NOMO-1 (cell line): ENCODE data around the gene DHH.

Experiments
- DNase-seq, 2 experiments: peaks; one replicate each; lab custom pipeline; 2025; ENCODE audit not compliant: unreplicated experiment in 2 of 2; lab: John Stamatoyannopoulos, UW

DHH gene

DNA sequence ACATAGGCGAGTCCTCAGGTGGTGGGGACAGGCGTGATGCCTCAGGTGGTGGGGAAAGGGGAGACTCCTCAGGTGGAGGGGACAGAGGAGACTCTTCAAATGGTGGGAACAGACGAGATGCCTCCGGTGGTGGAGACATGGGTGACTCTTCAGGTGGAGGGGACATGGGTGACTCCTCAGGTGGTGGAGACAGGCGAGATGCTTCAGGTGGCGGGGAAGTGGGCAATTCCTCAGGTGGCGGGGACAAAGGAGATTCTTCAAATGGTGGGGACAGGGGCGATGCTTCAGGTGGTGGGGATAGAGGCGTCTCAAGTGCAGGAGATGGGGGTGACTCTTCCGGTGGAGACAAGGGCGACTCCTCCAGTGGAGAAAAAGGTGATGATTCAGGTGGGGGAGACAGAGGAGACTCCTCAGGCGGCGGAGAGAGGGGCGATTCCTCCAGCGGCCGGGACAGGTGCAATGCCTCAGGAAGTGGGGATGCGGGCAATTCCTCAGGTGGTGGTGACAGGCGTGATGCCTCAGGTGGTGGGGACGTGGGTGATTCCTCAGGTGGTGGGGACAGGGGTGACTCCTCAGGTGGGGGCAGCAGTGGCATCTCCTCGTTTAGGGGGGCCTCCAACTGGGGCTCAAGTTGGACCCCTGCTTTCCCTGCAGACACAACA, 42.7 kb downstream of the DHH start:
- no peak for DNase-seq

DNA sequence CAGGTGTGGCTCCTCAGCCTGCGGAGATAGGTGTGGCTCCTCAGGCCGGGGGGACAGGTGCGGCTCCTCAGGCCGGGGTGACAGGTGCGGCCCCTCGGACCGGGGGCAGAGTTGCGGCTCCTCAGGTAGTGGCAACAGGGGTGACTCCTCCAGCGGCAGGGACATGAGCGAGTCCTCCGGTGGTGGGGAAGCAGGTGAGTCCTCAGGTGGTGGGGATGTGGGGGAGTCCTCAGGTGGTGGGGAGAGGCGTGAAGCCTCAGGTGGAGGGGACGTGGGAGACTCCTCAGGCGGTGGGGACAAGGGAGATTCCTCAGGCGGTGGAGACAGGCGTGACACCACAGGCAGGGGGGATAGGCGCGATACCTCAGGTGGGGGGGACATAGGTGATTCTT, 43.2 kb downstream of the DHH start:
- no peak for DNase-seq

DNA sequence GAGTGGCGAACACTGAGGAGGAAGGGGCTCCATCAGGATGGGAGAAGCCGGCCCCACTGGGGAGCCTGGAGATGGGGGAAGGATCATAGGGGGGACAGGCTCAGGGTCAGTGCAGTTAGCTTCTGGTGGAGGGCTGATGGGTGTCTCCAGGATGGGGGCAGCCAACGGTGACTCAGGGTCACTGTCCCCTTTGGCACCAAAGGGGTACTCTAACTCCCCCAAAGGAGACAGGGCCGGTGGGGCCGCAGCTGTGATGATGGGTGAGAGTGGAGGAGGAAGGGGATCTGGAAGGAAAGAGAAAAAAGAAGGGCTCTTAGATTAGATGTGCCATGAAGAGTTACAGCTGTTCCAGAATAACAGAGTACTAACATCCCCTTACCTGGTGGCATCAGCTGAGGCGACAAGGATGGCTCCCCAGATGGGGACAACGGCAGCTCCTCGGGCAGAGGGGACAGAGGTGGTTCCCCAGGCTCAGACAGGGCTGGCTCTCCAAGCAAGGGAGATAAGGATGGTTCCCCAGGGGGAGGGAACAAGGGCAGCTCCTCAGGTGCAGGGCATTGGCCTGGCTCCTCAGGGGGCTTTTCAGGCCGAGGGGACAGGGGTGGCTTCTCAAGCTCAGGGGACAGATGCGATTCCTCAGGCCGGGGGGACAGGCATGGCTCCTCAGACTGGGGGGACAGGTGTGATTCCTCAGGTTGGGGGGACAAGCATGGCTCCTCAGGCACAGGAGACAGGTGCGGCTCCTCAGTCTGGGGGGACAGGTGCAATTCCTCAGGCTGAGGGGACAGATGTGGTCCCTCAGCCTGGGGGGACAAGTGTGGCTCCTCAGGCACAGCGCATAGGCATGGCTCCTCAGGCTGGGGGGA, 43.9 kb downstream of the DHH start:
- no peak for DNase-seq

DNA sequence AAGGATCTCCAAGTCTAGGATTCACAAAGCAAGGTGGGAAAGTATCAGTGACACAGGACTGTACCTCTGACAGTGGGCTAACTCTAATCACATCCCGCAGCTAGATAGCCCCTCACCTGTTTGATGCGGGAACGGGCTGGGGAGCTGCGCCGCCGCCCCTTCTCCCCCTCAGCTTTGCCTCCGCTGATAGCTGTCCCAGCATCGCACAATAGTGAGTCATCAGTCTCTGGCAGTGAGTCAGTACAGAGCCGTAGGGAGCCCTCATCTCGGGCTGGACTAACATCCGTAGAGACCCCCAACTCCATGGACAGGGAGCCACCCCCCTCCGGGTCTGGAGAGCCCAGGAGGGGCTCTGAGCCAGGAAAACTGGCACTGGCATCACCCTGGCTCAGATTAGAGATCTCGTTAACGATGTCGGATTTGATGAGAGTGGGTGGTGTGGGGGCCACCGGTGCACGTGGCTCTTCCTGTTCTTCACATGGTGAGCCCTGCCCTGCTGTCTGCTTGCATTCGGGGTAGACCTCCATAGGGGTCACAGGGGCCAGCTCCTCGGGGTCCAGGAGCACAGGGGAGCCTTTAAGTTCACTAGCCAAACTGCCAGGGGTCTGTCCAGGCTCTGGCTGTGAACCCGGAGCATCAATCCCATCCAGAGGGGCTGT, 44.9 kb downstream of the DHH start:
- DNase-seq: no peak

DNA sequence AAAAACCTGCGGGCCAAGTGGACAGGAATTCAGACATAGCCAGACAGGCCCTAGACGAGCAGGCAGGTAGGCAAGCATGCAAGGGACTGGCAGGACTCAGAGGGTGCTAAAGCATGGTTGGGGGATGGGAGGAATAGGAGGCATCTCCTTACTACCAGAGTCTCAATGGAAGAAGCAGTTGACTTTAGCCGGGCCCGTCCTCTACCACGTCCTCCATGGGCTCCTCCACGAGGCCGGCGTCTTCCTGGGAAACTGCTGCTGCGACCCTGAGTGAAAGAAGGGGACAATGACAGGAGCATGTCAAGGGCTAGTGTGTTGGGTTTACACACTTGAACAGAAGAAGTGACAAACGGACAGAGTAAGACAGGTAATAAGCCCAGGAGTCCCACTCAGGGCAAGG, 45.6 kb downstream of the DHH start:
- DNase-seq: no peak

DNA sequence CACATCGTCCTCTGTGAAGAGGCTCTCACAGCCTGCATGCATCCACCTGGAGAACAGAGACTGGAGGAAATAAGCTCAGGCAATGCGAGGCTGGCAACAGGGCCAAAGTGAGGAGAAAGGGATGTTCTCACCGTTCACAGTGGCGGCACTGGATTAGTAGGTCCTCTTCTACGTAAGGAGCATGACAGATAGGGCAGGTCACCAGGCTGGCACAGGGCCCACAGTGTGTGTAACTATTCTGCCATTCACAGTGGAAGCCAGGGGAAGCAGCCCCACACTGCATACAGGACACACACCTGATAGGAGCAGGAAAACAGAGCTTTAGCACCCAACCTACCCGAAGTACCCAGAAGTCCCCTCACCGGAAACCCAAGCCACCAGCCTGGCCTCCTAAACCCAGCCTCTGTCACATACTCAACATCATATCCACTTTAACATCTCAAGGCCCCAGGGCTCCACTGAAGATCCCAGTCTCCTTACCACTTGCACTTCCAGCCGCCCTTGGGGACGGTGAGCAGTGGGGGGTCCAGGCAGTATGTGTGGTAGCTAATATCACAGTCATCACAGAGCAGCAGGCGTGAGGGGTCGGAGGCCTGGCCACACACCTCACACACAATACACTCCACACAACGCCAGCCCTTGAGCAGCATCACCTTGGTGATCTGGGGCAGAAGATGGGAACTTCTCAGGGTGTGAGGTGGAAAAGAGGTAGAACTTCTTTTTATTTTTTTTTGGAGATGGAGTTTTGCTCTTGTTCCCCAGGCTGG, 48.3 kb downstream of the DHH start:
- DNase-seq: no peak

DNA sequence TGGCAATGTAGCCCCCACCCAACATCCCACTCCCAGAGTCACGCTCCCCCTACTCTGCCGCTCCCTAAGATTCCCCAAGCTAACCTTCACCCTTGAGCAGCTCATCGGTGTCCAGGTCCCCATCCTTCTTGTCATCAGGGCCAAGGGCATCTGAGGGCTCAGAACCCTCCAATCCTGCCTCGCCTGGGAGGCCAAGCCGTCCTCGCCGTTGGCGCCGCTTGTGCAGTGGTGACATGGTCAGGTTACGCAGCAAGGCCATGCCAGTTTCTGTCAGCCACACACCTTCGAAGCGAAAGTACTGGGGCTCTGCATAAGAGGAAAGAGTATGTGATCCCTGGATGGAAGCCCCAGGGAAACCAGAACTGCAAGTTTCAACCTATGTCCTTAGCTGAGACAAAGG, 49.9 kb downstream of the DHH start:
- DNase-seq: no peak

DNA sequence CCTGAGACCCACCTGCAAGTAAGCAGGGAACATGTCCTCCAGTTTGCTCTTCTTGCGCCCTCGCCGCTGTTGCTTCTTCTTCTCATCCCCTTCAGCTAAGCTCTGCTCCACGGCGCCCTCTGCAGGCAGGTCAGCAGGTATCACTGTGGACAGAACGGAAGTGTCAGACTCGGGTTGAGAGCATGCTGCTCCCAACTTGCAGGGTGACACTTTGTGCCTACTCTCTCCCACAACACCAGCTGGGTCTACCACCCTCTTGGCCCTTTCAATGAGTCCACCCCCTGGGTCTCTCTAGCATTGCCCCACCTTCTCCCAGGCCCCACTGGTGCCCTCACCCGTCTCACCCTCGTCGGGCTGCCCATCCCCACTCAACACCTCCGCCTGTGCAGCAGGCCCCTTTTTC, 50.7 kb downstream of the DHH start:
- peak; percentile 40 to 51 for DNase-seq

DNA sequence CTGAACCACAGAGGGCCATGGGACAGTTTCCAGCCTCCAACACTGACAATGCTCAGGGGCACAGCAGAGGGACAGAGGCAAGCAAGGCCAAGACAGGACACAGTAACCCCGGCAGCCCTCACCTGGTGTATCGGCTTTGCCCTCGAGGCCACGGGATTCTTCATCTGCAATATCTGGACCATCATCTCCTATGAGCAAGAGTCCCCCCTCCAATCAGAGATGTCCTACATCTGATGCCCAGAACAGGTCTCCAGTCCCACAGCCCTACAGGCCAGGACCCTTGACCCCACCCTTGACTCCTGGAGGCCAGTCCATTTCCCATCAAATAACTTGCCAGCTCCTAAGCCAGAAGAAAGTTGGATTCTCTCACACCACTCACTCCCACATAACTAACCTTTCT, 51.4 kb downstream of the DHH start:
- no peak for DNase-seq

DNA sequence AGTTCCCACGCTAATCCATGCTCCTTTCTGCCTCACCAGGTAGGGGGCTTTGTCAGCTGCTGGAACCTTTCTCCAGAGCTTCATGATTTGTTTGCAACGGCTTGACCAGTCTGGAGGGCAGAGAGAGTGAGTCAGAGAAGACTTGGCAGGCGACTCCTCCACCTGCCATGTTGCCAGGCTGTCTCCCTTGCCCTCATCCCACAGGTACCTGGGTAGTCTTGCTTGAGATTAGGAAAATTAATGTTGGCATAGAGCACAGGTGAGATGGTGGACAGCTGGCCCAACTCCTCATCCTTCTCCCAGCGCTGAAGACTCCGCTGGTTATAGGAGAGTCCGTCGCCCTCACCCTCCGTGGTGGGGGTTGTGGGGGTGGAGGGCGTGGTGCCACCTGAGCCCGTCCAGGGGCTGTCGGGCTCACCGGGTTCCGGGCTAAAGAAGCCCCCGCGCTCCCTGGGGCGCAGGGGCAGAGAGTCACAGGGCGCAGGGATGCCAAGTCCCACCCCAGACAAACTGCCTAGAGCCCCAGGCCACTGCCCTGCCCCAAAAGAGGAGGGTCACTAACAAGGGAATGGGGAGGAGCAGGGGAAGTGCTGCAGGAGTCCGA, 52.6 kb downstream of the DHH start:
- DNase-seq: no peak

DNA sequence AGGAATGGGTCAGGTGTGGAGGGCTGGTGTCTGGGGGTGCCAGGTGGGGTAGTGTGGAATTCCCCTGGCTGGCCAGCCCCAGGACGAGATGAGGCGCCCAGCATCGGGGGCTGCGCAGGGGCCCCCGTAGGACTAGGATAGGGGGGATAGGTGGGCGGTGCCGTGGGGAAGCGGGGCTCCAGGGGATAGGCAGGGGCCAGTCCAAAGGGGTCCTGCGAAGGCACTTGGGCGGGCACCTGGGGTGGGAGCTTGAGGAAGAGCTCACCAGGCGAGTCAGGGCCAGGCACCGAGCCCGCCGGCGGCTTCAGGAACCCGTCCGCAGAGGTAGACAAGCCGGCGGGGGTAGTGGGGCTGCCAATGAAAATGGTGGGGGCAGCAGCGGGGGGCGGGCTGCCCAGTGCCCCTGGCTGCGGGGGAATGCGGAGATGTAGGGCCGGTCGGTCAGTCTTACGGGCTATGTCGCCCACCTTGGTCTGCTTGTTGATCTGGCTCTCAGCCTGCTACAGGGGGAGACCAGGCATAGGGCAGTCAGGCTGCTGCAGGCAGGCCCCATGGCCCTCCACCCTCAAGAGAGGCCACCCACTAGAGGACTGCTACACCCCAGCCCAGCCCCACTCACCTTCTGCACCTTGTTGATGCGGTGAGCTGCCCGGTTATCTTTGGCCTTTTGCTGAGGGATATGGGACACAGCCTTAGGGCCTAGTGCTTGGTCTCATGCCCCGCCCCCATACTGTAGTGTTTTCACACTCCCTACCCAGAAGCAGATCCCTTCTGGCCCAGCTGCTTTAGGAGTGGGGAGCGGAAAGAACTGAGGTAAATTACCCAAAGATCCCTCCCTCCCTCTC, 53.3 kb downstream of the DHH start:
- no peak for DNase-seq

DNA sequence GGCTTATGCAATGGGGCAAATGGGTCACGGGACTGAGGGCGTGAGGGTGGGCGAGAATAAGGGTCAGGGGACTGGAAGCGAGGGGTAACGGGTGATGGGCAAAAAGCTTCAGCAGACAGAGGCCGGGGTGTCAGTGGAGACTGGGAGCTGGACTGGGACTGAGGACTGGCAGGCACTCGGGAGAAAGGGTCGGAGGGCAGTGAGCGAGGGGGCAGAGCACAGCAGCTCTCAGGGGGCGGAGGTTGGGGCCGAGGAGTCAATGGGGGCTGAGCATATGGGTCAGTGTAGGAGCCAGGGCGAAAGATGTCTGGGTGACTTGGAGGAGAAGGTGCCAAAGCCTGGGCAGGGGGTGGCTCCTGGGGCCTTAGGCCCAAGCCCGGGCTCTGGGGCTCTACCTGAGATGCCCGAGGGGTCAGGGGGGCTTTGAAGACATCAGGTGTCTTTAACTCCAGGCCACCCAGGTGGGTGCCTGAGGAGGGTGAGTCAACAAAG, 54.2 kb downstream of the DHH start:
- no peak for DNase-seq

DNA sequence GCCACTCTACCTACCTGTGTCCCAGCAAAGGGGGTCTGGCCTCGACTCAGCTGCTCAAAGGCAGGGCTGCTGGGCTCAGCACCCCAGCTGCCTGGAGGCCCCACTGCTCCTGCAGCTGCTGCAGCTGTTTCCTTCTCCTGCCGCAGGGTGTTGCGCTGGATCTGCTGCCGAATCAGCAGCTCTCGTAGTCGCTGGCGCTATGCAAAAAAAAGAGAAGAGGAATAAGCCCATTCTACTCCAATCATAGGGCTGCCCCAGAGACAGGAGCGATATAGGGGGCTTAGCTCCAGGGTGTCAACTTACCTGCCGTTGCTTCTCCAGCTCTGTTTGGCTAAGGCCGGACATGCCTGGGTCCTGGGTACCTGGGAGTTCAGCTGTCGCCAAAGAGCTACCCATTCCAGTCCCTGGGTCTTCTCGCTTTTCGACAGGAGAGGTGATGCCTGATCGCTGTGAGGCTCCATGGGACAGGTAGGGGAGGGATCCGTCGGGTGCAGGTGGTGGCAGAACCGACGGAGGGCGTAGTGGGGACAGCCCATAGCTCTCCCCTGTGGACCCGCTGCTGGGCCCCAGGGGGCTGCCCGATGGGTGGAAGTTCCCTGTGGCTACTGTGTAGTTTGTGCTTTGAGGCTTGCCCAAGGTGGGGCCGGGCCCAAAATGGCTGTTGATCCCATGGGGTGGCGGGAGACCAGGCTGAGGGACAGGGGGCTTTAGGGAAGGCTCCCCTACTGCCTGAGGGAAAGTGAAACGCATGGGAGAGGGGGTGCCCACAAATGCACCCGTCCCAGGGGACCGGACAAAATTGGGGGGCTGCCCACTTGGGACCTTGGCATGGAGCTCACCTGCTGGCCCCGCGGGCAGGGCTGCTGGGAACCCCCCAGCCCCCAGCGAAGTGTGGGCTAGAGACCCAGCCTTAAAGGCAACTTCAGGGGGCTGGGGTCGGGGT, 54.9 kb downstream of the DHH start:
- DNase-seq: no peak

DNA sequence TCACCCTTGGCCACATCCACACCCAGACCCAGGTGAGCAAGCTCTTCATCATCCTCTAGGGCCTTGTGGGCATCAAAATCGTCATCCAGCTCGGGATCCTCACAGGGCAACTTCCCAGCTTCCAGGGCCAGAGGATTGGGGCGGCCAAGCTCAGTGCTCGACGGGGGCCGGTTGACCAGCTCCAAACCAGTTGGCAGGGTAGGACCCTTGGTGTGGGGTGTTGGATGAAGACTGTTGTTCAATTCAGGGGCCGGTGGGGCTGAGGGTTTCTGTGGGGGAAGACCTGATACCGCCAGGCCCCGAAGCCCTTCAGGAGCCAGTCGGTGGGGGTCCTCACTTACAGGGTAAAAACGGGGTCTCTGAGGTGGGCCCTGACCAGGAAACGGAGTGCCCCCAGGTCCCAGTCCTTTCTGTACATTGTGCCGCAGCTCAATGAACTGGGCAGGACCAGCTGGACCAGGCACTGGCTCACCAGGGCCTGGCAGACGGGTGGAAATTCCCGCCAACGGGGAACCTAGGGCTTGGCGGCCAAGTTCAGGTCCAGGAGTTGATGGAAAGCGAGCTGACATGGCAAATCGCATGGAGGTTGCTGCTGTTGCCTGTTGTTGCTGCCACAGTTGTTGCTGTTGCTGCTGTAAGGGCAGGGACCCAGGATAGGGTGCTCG, 56.2 kb downstream of the DHH start:
- DNase-seq: no peak

DNA sequence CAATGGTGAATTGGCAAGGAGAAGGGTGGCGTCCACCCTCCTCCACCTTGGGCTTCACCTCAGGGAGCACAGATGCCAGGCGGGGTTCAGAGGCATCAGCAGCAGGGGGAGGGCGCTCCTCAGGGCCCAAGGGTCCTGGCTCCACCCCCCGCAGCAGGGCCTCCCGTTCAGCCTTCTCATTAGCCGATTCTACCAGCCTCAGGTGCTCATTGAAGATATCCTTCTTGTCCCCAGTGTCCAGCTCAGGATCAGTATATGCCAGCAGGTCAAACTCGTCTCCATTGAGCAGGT, 56.7 kb downstream of the DHH start:
- no peak for DNase-seq

DNA sequence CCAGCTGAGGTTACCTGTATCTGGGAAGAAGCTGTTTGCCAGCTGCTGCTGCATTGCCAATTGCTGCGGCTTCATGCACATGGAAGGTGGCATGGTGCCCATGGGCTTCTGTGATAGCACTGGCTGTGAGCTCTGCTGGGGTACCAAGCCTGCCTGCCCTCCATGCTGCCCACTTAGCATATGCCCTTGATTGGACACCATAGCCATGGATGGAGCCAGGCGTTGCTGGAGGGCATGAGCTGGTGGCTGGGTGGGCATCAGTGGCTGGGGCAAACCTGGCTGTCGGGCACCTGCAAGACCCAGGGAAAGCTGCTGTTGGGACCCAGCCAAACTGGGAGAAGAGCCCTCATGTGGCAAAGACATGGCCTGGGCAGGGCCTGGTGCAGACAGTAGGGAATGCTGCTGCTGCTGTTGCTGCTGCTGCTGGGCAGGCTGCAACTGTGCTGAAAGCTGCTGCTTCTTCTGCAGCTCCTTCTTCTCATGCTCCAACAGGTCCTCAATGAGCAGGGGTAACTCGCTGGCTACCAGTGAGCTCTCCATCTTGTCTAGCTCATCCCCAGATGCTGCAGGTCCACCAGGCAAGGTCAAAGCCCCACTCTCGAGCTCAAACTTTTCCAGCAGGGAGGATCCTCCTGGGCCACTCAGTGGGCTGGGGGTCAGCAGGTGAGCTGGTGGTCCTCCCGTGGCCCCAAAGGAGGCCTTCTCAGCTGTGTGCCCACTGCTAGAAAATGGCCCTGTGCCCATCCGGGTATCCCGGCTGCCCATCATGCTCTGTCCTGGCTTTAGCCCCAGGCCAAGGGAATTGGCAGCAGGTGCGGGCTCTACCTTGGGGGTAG, 57.3 kb downstream of the DHH start:
- no peak for DNase-seq
